Natural killer cell (primary cell): Measurements from ENCODE around the gene CXCR5. TPM values are rescaled to one million over a fixed set of nuclear protein-coding genes. Genes with fewer than 3 reads are reported as not detected.

Experiments
- ATAC-seq, 3 donors: fragments of 150-1000 bp in 2 of 3; fragments of 200-7000 bp in 1 of 3; cut with Tn5 transposase; 1 replicate in 1 of 3; 2 replicates in 2 of 3; pipeline ENCODE4 v1.10.0; 2021; ENCODE audit warnings: mild to moderate bottlenecking in 2 of 3, moderate library complexity in 2 of 3
- DNase-seq, 2 donors: peaks; one replicate each; pipeline versions ENCODE4 v3.0.0 to v3.0.0-alpha.2; 2013 to 2021; ENCODE audit warnings: mixed read lengths in 1 of 2
- H3K27ac ChIP-seq: one replicate; pipeline ENCODE4 v1.5.1; 2013; ENCODE audit warnings: mild to moderate bottlenecking, low read length
- H3K27me3 ChIP-seq: one replicate; pipeline ENCODE4 v1.6.1; 2013; ENCODE audit warnings: low read length; ENCODE audit not compliant: control insufficient read depth, insufficient read depth
- H3K36me3 ChIP-seq: one replicate; pipeline ENCODE4 v1.6.1; 2013; ENCODE audit warnings: low read length; ENCODE audit not compliant: control insufficient read depth, insufficient read depth
- H3K4me1 ChIP-seq: one replicate; pipeline ENCODE4 v1.6.1; 2013; ENCODE audit warnings: low read length; ENCODE audit not compliant: control insufficient read depth, insufficient read depth
- H3K4me3 ChIP-seq: one replicate; pipeline ENCODE4 v1.5.1; 2013; ENCODE audit warnings: low read length
- H3K9me3 ChIP-seq: one replicate; pipeline ENCODE4 v1.6.1; 2013; ENCODE audit warnings: low read length; ENCODE audit not compliant: control insufficient read depth, insufficient read depth
- H3K27ac Mint-ChIP-seq, 2 donors: one replicate each; pipeline ENCODE4 v1.8.0; 2022; ENCODE audit warnings: mild to moderate bottlenecking in 2 of 2, mixed read lengths in 2 of 2, moderate library complexity in 1 of 2
- H3K27me3 Mint-ChIP-seq, 2 donors: one replicate each; pipeline ENCODE4 v1.8.0; 2022; ENCODE audit warnings: low read depth in 2 of 2, mixed read lengths in 2 of 2
- H3K36me3 Mint-ChIP-seq: one replicate; pipeline ENCODE4 v1.8.0; 2022; ENCODE audit warnings: mixed read lengths
- H3K4me1 Mint-ChIP-seq, 2 donors: one replicate each; pipeline ENCODE4 v1.8.0; 2022; ENCODE audit warnings: mixed read lengths in 2 of 2
- H3K4me3 Mint-ChIP-seq: one replicate; pipeline ENCODE4 v1.8.0; 2022; ENCODE audit warnings: mild to moderate bottlenecking, moderate library complexity, mixed read lengths
- H3K9me3 Mint-ChIP-seq, 2 donors: one replicate each; pipeline ENCODE4 v1.8.0; 2022; ENCODE audit warnings: mixed read lengths in 2 of 2
- WGBS: methylation state at CpG from one replicate; pipeline ENCODE4 v1.1.7; 2013; ENCODE audit warnings: missing lambda C conversion rate; ENCODE audit not compliant: insufficient coverage; 5-methylcytosine and 5-hydroxymethylcytosine counted together
- intact Hi-C: fragments of 100-400 bp; cut with micrococcal nuclease; formaldehyde crosslinking; loops from one replicate; pipeline ENCODE4 v1.14.2; 2022
- total RNA-seq, 4 donors: library from RNA; stranded (reverse); fragments of 120-200 nt in 1 of 4; gene quantifications; one replicate each; pipeline versions ENCODE4 v1.2.3 to v1.2.4, GENCODE V29; 2013 to 2022
- TF ChIP-seq, protein P1 (sequence below): fragments of 200-600 bp; IDR thresholded peaks from one replicate; pipeline ENCODE4 v1.8.0; 2022; ENCODE audit warnings: antibody characterized with exemption

Gene CXCR5, protein sequence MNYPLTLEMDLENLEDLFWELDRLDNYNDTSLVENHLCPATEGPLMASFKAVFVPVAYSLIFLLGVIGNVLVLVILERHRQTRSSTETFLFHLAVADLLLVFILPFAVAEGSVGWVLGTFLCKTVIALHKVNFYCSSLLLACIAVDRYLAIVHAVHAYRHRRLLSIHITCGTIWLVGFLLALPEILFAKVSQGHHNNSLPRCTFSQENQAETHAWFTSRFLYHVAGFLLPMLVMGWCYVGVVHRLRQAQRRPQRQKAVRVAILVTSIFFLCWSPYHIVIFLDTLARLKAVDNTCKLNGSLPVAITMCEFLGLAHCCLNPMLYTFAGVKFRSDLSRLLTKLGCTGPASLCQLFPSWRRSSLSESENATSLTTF
- total RNA-seq = 1 to 10 TPM in 1 of 3 donors, under 1 TPM in 2; 0.56 to 1.3 (median 0.86) TPM
- total RNA-seq (2013) = 16.5 TPM

DNA sequence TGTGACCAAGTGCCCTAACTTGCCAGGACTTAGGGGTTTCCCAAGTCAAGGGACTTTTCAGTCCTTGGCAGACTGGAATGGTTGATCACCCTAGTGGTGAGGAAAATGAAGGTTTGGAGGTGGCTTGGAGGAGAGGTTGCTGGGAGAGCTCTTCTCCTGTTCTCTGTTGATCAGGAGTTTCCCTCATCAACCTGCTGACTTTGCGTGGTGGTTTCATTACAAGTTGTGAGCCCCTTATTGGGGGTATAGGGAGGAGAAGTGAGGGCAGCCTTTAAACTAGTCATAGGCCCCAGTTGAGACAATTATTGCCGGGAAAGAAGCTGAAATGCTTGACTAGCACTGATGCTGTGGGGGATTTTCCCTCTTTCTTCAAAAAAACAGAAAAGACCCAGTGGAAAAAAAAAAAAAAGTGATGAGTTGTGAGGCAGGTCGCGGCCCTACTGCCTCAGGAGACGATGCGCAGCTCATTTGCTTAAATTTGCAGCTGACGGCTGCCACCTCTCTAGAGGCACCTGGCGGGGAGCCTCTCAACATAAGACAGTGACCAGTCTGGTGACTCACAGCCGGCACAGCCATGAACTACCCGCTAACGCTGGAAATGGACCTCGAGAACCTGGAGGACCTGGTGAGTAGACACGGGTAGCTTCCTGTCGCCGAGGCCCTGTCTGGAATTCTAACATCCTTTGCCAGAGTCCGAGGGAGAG, at the start of gene CXCR5:
Gene CXCR5, plus strand, starts transcription at position 525 of the 704 bp plus-strand sequence. Its CDS starts 50 bp downstream, at position 575.
- H3K27me3 ChIP-seq = no peaks in the 10 kb centered on the region
- H3K4me1 ChIP-seq = peaks cover 27% of the 10 kb centered on the region
- TF ChIP-seq, protein P1, sequence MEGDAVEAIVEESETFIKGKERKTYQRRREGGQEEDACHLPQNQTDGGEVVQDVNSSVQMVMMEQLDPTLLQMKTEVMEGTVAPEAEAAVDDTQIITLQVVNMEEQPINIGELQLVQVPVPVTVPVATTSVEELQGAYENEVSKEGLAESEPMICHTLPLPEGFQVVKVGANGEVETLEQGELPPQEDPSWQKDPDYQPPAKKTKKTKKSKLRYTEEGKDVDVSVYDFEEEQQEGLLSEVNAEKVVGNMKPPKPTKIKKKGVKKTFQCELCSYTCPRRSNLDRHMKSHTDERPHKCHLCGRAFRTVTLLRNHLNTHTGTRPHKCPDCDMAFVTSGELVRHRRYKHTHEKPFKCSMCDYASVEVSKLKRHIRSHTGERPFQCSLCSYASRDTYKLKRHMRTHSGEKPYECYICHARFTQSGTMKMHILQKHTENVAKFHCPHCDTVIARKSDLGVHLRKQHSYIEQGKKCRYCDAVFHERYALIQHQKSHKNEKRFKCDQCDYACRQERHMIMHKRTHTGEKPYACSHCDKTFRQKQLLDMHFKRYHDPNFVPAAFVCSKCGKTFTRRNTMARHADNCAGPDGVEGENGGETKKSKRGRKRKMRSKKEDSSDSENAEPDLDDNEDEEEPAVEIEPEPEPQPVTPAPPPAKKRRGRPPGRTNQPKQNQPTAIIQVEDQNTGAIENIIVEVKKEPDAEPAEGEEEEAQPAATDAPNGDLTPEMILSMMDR = no peak
- intact Hi-C loops = no loop called here
- ATAC-seq = no peak
- Mint-ChIP-seq H3K27me3 (no peaks in the 10 kb centered on the region), H3K36me3 (no peaks in the 10 kb centered on the region), H3K9me3 (no peaks in the 10 kb centered on the region), H3K27ac (peak within 1 kb of the TSS in 1 of 2 donors; percentile 36), H3K4me1 (peaks cover 10 to 33% of the 10 kb centered on the region in 2 donors), H3K4me3 (no peak within 1 kb of the TSS)
- H3K9me3 ChIP-seq = no peaks in the 10 kb centered on the region
- peak within 1 kb of the TSS; percentile 68 for H3K27ac ChIP-seq
- H3K36me3 ChIP-seq = no peaks in the 10 kb centered on the region
- 74% methylated on average over 16 of the region's 16 CpGs for WGBS
- peak within 1 kb of the TSS; percentile 42 for H3K4me3 ChIP-seq
- peak in 1 of 2 donors; percentile 73 for DNase-seq

DNA sequence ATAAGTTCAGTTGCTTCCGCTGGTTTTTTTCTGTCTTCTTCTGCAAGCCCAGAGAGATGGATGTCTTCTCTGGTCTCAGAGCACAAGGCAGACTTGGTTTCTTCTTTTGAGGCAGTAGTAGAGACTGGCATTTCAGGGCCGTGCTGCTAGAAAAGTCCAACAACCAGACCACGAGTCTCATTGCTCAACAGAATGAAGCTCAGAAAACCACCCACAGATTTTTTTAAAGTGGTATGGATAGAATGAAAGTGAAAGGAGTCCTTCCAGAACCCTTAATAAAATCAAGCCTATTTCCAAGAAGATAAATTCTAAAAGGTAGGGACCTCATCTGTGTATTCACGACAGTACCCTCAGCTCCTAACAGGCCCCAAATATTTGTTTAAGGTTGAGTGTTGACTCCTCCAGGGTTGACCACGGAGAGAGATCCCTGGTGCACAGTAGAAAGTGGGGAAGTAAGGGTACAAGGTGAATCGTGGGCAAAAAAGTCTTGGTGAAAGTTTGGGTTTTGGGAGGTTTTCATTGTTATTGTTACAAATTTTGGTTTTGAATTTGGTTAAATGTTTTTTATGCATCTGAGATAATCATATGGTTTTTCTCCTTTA, 49.2 kb upstream of the CXCR5 start:
- DNase-seq (peak in 1 of 2 donors; percentile 38), ATAC-seq (peak; percentile 53 to 60 (median 58))
- WGBS = 64% methylated on average over 3 of the region's 6 CpGs
- Histone ChIP-seq H3K9me3 (no peaks in the 10 kb centered on the region), H3K4me3 (no peak overlapping the region), H3K27me3 (no peaks in the 10 kb centered on the region), H3K36me3 (no peaks in the 10 kb centered on the region), H3K4me1 (no peaks in the 10 kb centered on the region), H3K27ac (no peak overlapping the region)
- TF ChIP-seq, protein P1 = no peak
- H3K27me3 Mint-ChIP-seq = no peaks in the 10 kb centered on the region
- H3K4me3 Mint-ChIP-seq = no peak overlapping the region
- H3K9me3 Mint-ChIP-seq = no peaks in the 10 kb centered on the region
- intact Hi-C loops = no loop called here
- H3K36me3 Mint-ChIP-seq = no peaks in the 10 kb centered on the region
- peaks cover 8% of the 10 kb centered on the region in 2 donors for H3K4me1 Mint-ChIP-seq
- H3K27ac Mint-ChIP-seq = peak overlapping the region; percentile 61 to 76

DNA sequence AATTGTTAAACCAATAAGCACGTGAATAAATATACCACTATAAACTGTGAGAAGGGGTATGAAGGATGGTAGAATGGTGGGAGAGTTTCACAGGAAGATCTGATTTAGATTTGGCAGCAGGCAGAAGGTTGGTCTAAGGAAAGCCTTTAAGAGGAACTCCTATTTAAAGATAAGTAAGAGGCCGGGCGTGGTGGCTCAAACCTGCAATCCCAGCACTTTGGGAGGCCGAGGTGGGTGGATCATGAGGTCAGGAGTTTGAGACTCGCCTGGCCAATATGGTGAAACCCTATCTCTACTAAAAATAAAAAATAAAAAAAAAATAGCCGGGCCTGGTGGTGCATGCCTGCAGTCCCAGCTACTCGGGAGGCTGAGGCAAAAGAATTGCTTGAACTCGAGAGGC, 45.8 kb upstream of the CXCR5 start:
- WGBS = 88% methylated on average over 6 of the region's 8 CpGs
- Histone ChIP-seq H3K9me3 (no peaks in the 10 kb centered on the region), H3K4me3 (no peak overlapping the region), H3K36me3 (no peaks in the 10 kb centered on the region), H3K4me1 (no peaks in the 10 kb centered on the region), H3K27ac (no peak overlapping the region), H3K27me3 (no peaks in the 10 kb centered on the region)
- Mint-ChIP-seq H3K9me3 (no peaks in the 10 kb centered on the region), H3K4me3 (no peak overlapping the region), H3K27me3 (no peaks in the 10 kb centered on the region), H3K27ac (no peak overlapping the region), H3K4me1 (peaks cover 8 to 18% of the 10 kb centered on the region in 2 donors), H3K36me3 (no peaks in the 10 kb centered on the region)
- intact Hi-C loops = no loop called here
- no peak for DNase-seq
- ATAC-seq = no peak
- TF ChIP-seq, protein P1 = no peak
